Small intestine (tissue), 7 donors: ENCODE results near the gene EFCAB9. TPM values are rescaled to one million over a fixed set of nuclear protein-coding genes. Genes with fewer than 3 reads are reported as not detected.
A peak's percentile ranks its signal among the peaks of the same experiment; 100 is the strongest.
"Not testable (repeated sequence)": the region's sequence is repeated elsewhere in the genome, so short reads cannot be mapped to it uniquely, and the experiment has no call there.

ENCODE experiments used
- DNase-seq, 2 donors: peaks; one replicate each; pipeline versions ENCODE4 v3.0.0 to v3.0.0-alpha.2; 2013
- FAIRE-seq: peaks from 2 replicates; lab custom pipeline; 2012; peaks lifted over from hg19 to GRCh38; lab: Jason Lieb, UNC
- H3K27ac ChIP-seq, 3 donors: one replicate each; pipeline ENCODE4 v1.5.1; 2013; ENCODE audit warnings: low read length in 2 of 3, mild to moderate bottlenecking in 2 of 3, control low read depth in 1 of 3, inconsistent platforms in 1 of 3, low read depth in 1 of 3, moderate library complexity in 1 of 3
- H3K27me3 ChIP-seq, 3 donors: one replicate each; pipeline ENCODE4 v1.6.1; 2013; ENCODE audit warnings: low read length in 3 of 3, inconsistent platforms in 1 of 3; ENCODE audit not compliant: control insufficient read depth in 3 of 3, insufficient read depth in 3 of 3
- H3K36me3 ChIP-seq, 3 donors: one replicate each; pipeline ENCODE4 v1.6.1; 2013; ENCODE audit warnings: low read length in 3 of 3, inconsistent platforms in 1 of 3, low read depth in 1 of 3, mild to moderate bottlenecking in 1 of 3, moderate library complexity in 1 of 3; ENCODE audit not compliant: control insufficient read depth in 3 of 3, insufficient read depth in 2 of 3
- H3K4me1 ChIP-seq, 3 donors: one replicate each; pipeline ENCODE4 v1.6.1; 2013; ENCODE audit warnings: low read length in 2 of 3, inconsistent platforms in 1 of 3, low read depth in 1 of 3, mild to moderate bottlenecking in 1 of 3, moderate library complexity in 1 of 3; ENCODE audit not compliant: control insufficient read depth in 3 of 3, insufficient read depth in 2 of 3
- H3K4me3 ChIP-seq, 3 donors: one replicate each; pipeline ENCODE4 v1.5.1; 2013; ENCODE audit warnings: low read length in 3 of 3, control low read depth in 1 of 3, inconsistent platforms in 1 of 3, low read depth in 1 of 3, mild to moderate bottlenecking in 1 of 3, moderate library complexity in 1 of 3
- H3K9me3 ChIP-seq, 2 donors: one replicate each; pipeline ENCODE4 v1.6.1; 2013; ENCODE audit warnings: low read depth in 1 of 2, low read length in 1 of 2; ENCODE audit not compliant: control insufficient read depth in 2 of 2, insufficient read depth in 1 of 2
- WGBS, 3 donors: extraction: QIAGEN DNeasy Blood & Tissue Kit; methylation state at CpG; one replicate each; pipeline ENCODE4 v1.1.7; 2013; 5-methylcytosine and 5-hydroxymethylcytosine counted together
- polyA plus RNA-seq, 4 donors: library from polyadenylated mRNA; stranded (reverse) in 3 of 4; unstranded in 1 of 4; fragments of 200-250 nt in 3 of 4; fragments of 120-200 nt in 1 of 4; gene quantifications; one replicate each; pipeline versions ENCODE4 v1.2.1 to v1.2.3, GENCODE V29; 2013
- donor health status: healthy with polysubstance abuse.
- donor health status: control.
- donor health status: control.
- donor health status: Bipolar disorder and iron deficiency.
- donor health status: healthy.

The EFCAB9 gene
- polyA plus RNA-seq, 4 donors, result not detected

DNA sequence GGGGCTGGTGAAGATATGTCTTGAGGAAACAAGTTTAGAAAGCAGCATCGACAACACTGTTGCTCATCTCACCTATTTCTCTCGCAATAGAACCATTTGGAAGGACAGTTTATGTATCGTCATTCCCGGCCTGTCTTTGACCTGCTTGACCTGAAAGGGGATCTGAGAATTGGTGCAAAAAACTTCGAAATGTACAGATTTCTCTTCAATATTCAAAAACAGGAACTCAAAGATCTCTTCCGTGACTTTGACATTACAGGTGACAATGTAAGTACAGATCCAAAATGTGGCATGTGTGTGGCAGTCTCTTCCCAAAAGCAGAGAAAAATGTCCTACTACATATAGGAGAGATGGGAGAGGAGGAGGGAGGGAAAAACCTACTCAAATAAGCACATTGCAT, 6.5 kb downstream of the EFCAB9 start:
- no peaks in the 10 kb centered on the region for H3K9me3 ChIP-seq
- 87 to 91% (median 87%) methylated on average over 6 of the region's 6 CpGs for WGBS, 3 donors
- FAIRE-seq (no peak), DNase-seq (no peak)
- H3K4me3 ChIP-seq, result no peak overlapping the region
- no peak overlapping the region for H3K27ac ChIP-seq
- no peaks in the 10 kb centered on the region for H3K4me1 ChIP-seq
- H3K27me3 ChIP-seq, result no peaks in the 10 kb centered on the region
- no peaks in the 10 kb centered on the region for H3K36me3 ChIP-seq

DNA sequence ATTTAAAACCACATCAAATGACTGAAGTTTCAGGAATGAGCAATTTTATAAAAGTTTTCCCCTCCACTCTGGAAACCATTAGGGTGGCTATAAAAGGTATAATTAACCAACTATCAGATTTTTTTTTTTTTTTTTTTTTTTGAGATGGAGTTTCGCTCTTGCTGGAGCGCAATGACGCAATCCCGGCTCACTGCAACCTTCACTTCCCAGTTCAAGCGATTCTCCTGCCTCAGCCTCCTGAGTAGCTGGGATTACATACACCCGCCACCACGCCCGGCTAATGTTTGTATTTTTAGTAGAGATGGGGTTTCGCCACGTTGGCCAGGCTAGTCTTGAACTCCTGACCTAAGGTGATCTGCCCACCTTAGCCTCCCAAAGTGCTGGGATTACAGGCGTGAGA, 12.0 kb downstream of the EFCAB9 start:
- WGBS, 3 donors, result 94% methylated on average over 11 of the region's 11 CpGs
- H3K4me3 ChIP-seq, H3K27ac ChIP-seq, H3K9me3 ChIP-seq, H3K36me3 ChIP-seq, H3K4me1 ChIP-seq, FAIRE-seq, H3K27me3 ChIP-seq, DNase-seq: not testable (repeated sequence)

DNA sequence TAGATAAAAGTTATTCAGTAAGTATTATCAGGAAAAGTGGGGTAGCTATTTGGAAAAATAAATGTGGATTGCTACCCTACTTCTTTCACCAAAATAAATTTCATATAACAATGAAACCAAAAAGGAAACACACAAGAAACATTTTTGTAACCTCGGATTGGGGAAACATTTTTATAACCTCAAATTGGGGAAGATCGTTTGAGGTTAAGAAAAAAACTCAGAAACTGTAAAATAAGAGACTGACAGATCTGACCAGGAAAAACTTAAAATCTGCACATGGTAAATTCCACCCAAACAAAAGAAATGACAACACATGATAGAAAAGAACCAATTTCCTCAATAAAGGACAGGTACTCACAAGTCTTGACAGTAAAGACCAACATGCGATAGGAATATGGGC, 13.5 kb downstream of the EFCAB9 start:
- no peak overlapping the region for H3K4me3 ChIP-seq
- DNase-seq (no peak), FAIRE-seq (no peak)
- H3K27ac ChIP-seq, result no peak overlapping the region
- no peaks in the 10 kb centered on the region for H3K9me3 ChIP-seq
- 47 to 75% (median 62%) methylated on average over 3 of the region's 3 CpGs for WGBS, 3 donors
- H3K36me3 ChIP-seq, result peaks cover 5 to 11% (median 8%) of the 10 kb centered on the region in 3 donors
- no peaks in the 10 kb centered on the region for H3K27me3 ChIP-seq
- no peaks in the 10 kb centered on the region for H3K4me1 ChIP-seq

DNA sequence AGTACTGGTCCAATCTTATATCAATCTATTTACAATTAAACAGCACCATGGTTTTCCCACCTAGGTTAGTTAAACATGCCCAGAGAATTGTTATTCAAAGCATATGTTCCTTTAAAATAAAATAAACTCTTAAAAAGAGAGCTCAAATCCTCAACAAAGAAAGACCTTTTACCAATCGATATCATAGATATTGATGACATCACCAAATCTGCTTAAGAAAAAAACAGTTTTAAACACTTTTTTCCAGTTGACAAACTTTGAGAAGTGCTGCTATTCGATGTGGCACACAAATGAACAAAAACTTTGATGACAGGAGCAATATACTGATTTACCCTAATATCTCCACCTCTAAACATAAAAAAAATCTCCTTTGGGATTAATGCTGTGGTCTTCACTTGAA, 15.7 kb downstream of the EFCAB9 start:
- DNase-seq (no peak), FAIRE-seq (peak; percentile 59)
- H3K27ac ChIP-seq, result no peak overlapping the region
- H3K4me3 ChIP-seq, result no peak overlapping the region
- no peaks in the 10 kb centered on the region for H3K4me1 ChIP-seq
- 96% methylated on average over 2 of the region's 2 CpGs for WGBS, 3 donors
- H3K27me3 ChIP-seq, result no peaks in the 10 kb centered on the region
- H3K9me3 ChIP-seq, result no peaks in the 10 kb centered on the region
- peaks cover 6 to 22% (median 8%) of the 10 kb centered on the region in 3 donors for H3K36me3 ChIP-seq

DNA sequence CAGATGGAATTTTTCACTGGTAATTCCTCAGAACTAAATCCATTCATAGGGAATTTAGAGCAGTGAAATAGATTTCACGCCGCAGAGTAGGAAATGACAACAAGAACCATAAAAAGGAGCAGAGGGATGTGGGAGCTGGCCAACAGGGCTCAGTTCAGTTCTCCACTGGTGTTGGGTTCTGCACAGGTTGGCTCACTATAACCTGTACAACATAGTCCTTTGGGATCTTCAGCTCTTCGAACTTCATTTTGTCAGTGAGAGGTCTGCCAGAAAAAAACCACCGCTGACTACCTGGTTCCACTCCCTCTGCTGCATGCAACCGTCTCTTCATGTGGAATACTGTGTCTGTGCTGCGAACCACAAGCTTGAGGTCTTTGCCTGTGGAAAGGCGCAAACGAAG, 17.7 kb downstream of the EFCAB9 start:
- H3K36me3 ChIP-seq, result peaks cover 7 to 23% (median 8%) of the 10 kb centered on the region in 3 donors
- no peak for DNase-seq
- no peaks in the 10 kb centered on the region for H3K4me1 ChIP-seq
- H3K9me3 ChIP-seq, result no peaks in the 10 kb centered on the region
- H3K4me3 ChIP-seq, result no peak overlapping the region
- H3K27ac ChIP-seq, result no peak overlapping the region
- no peak for FAIRE-seq
- 93 to 95% (median 94%) methylated on average over 8 of the region's 8 CpGs for WGBS, 3 donors
- H3K27me3 ChIP-seq, result no peaks in the 10 kb centered on the region

DNA sequence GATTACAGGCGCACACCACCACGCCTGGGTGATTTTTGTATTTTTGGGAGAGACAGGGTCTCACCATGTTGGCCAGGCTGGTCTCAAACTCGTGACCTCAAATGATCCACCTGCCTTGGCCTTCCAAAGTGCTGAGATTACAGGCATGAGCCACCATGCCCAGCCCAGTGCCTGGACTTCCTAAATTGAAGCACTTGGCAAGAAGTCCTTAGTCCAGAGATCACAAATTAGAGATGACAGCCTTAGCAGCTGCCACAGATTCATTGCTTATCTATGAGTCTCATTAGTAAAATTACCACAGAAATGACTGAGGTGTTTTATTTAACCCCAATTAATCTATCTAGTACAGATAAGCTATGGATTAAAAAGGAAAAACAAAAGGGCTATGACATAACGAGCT, 19.2 kb downstream of the EFCAB9 start:
- Histone ChIP-seq H3K27ac (no peak overlapping the region), H3K36me3 (peaks cover 7 to 29% (median 8%) of the 10 kb centered on the region in 3 donors), H3K4me1 (no peaks in the 10 kb centered on the region), H3K27me3 (no peaks in the 10 kb centered on the region), H3K4me3 (no peak overlapping the region), H3K9me3 (no peaks in the 10 kb centered on the region)
- WGBS, 3 donors, result 55 to 72% (median 63%) methylated on average over 4 of the region's 4 CpGs
- DNase-seq (peak in 1 of 2 donors; percentile 48), FAIRE-seq (no peak)

DNA sequence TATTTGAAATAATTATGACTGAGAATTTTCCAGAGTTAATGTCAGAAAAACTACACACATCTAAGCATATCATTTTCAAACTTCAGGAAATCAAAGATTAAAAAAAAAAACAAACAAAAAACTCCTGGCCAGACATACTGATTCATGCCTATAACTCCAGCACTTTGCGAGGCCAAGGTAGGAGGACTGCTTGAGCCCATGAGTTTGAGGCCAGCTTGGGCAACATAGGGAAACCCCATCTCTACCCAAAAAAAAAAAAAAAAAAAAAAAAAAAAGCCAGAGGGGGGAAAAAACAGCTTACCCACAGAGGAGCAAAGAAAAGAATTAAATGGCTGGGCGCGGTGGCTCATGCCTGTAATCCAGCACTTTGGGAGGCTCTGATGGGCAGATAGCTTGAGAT, 22.4 kb downstream of the EFCAB9 start:
- H3K9me3 ChIP-seq, result no peaks in the 10 kb centered on the region
- H3K4me3 ChIP-seq, result no peak overlapping the region
- H3K27ac ChIP-seq, result no peak overlapping the region
- no peak for FAIRE-seq
- DNase-seq, result no peak
- H3K4me1 ChIP-seq, result no peaks in the 10 kb centered on the region
- peaks cover 4 to 31% (median 7%) of the 10 kb centered on the region in 3 donors for H3K36me3 ChIP-seq
- 79 to 97% (median 94%) methylated on average over 3 of the region's 3 CpGs for WGBS, 3 donors
- no peaks in the 10 kb centered on the region for H3K27me3 ChIP-seq

DNA sequence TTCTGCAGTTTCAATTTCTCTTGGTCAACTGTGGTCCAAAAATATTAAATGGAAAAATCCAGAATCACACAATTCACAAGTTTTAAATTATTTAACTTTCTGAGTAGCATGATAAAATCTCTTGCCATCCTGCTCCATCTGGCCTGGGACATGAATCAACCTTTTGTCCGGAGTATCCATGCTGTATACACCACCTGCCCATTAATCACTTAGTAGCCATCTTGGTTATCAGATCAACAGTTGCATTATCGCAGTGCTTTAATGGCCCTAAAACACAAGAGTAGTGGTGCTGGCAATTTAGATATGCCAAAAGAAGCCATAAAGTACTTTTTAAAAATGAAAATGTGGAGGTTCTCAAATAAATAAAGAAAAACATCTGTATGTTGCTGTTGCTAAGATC, 25.3 kb downstream of the EFCAB9 start:
- no peak for FAIRE-seq
- no peak overlapping the region for H3K4me3 ChIP-seq
- no peaks in the 10 kb centered on the region for H3K4me1 ChIP-seq
- H3K27ac ChIP-seq, result no peak overlapping the region
- H3K9me3 ChIP-seq, result no peaks in the 10 kb centered on the region
- H3K36me3 ChIP-seq, result peaks cover 0 to 21% (median 4%) of the 10 kb centered on the region in 3 donors
- DNase-seq, result no peak
- 18 to 47% (median 41%) methylated on average over 2 of the region's 2 CpGs for WGBS, 3 donors
- H3K27me3 ChIP-seq, result no peaks in the 10 kb centered on the region
